Esophagus muscularis mucosa (tissue), 4 donors: ENCODE data around the gene GPX6.

Experiments
- CTCF ChIP-seq, 3 experiments: fragments of 200-600 bp in 2 of 3; fragments of 450-650 bp in 1 of 3; sonication (generic) in 2 of 3; IDR thresholded peaks; one replicate each; pipeline ENCODE4 v1.5.1; 2017 to 2019; ENCODE audit warnings: antibody characterized with exemption in 3 of 3, mild to moderate bottlenecking in 2 of 3, moderate library complexity in 1 of 3
- EP300 ChIP-seq: sonication (generic); formaldehyde crosslinking; IDR thresholded peaks from one replicate; pipeline ENCODE4 v1.6.1; 2017; ENCODE audit warnings: antibody characterized with exemption
- POLR2A ChIP-seq: fragments of 450-650 bp; IDR thresholded peaks from one replicate; pipeline ENCODE4 v1.6.1; 2017; ENCODE audit warnings: antibody characterized with exemption, moderate library complexity, mild to moderate bottlenecking, low read depth
- POLR2AphosphoS5 ChIP-seq, 2 donors: sonication (generic); formaldehyde crosslinking; IDR thresholded peaks; one replicate each; pipeline ENCODE4 v1.6.1; 2017; ENCODE audit warnings: antibody characterized with exemption in 2 of 2

DNA sequence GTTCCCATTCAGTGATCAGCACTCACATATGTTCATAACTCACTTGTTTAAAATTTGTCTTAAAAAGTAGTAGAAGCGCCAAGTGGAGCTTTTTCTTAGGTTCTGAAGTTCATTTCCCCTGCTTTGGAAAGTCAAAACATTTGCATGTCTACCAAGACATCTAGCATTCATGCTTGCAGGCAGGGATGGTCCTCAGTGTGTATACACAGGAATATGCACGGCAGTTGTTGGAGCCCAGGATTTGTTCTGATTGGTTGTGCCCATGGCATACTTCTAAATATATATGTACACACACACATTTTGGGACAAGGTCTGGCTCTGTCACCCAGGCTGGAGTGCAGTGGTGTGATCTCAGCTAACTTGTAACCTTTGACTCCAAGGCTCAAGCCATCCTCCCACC is 2.4 kb upstream of the GPX6 start:
- no peak for TF ChIP-seq CTCF (IDR thresholded peaks at IDR 0.05)
- TF ChIP-seq POLR2A: no peak
- TF ChIP-seq EP300: no peak
- TF ChIP-seq POLR2AphosphoS5 (IDR thresholded peaks at IDR 0.05): no peak
